Measurements from ENCODE around the gene GATA5.
"Not testable (repeated sequence)": the region's sequence is repeated elsewhere in the genome, so short reads cannot be mapped to it uniquely, and the experiment has no call there.

Gene GATA5

GRCh38 chr20:62427172-62428001, 48.4 kb downstream of the GATA5 start, which contains the start of gene RBBP8NL:
TSS of gene RBBP8NL (minus strand) at chr20:62427539. CDS start at chr20:62419647, 7,892 bp downstream.
- DNase-seq = no peak

GRCh38 chr20:62426699-62427131, 49.1 kb downstream of the GATA5 start:
- DNase-seq = no peak

GRCh38 chr20:62426059-62426348, 49.8 kb downstream of the GATA5 start:
- not testable (repeated sequence) for DNase-seq

GRCh38 chr20:62425281-62426058, 50.3 kb downstream of the GATA5 start:
- no peak for DNase-seq

GRCh38 chr20:62424249-62425107, 51.3 kb downstream of the GATA5 start:
- DNase-seq = no peak

GRCh38 chr20:62423326-62423706, 52.5 kb downstream of the GATA5 start:
- no peak for DNase-seq

- DNase-seq = no peak
Measured at GRCh38 chr20:62422636-62423325, 53.0 kb downstream of the GATA5 start.

- DNase-seq = no peak
Measured at GRCh38 chr20:62421716-62421990, 54.1 kb downstream of the GATA5 start.

GRCh38 chr20:62420846-62421715, 54.7 kb downstream of the GATA5 start:
- no peak for DNase-seq

GRCh38 chr20:62419759-62420158, 56.0 kb downstream of the GATA5 start:
- no peak for DNase-seq

GRCh38 chr20:62418709-62419487, 56.9 kb downstream of the GATA5 start:
- DNase-seq = no peak

- no peak for DNase-seq
Measured at GRCh38 chr20:62417981-62418708, 57.6 kb downstream of the GATA5 start.

GRCh38 chr20:62416651-62417637, 58.9 kb downstream of the GATA5 start:
- no peak for DNase-seq

GRCh38 chr20:62415354-62416111, 60.3 kb downstream of the GATA5 start:
- no peak for DNase-seq

- DNase-seq = no peak
Measured at GRCh38 chr20:62413896-62414481, 61.8 kb downstream of the GATA5 start.

Measured in fibroblast of skin of right biceps (primary cell).